T follicular helper cell (primary cell): ENCODE data around the gene TMEM255B.
"Not testable (repeated sequence)": the region's sequence is repeated elsewhere in the genome, so short reads cannot be mapped to it uniquely, and the experiment has no call there.

Experiments
- DNase-seq: peaks from one replicate; pipeline ENCODE4 v3.0.0-alpha.2; 2020; ENCODE audit warnings: low read depth

TMEM255B gene

DNA sequence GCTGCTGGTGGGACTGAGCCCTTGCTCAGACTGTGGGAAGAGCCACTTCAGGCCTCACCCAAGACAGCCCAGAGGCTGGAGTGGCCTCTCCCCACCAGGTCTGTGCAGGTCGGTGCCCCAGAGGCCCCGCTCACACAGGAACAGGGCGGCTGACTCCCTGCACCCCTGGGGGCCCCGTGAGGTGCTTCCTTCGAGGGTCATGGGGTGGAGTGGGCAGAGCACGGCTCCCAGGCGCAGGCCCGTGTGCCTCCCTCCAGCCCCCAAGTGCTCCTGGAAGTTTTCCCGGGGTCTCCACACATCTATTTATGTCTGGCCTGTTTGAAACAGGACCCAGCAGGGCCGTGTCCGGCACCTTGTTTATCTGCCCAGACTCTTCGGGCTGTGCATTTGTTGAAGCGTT is 9.5 kb upstream of the TMEM255B start:
- no peak for DNase-seq

DNA sequence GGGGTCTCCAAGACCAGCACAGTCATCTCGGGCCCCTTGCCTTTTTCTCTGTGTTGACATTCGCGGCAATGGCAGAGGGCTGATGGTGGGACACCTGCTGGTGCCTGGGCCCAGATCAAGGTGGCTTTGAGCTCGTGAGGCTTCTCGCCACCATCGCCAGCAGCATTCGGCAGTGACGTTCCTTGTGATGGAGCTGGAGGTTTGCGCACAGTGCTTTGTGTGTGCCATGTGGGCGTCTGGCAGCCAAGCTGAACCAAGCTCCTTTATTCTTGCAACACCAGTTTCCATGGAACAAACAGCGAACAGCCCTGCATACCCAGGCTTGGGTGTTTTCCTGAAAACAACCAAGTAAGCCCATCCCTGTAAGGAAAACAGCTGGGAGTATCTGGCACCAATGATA is 9.1 kb upstream of the TMEM255B start:
- no peak for DNase-seq

DNA sequence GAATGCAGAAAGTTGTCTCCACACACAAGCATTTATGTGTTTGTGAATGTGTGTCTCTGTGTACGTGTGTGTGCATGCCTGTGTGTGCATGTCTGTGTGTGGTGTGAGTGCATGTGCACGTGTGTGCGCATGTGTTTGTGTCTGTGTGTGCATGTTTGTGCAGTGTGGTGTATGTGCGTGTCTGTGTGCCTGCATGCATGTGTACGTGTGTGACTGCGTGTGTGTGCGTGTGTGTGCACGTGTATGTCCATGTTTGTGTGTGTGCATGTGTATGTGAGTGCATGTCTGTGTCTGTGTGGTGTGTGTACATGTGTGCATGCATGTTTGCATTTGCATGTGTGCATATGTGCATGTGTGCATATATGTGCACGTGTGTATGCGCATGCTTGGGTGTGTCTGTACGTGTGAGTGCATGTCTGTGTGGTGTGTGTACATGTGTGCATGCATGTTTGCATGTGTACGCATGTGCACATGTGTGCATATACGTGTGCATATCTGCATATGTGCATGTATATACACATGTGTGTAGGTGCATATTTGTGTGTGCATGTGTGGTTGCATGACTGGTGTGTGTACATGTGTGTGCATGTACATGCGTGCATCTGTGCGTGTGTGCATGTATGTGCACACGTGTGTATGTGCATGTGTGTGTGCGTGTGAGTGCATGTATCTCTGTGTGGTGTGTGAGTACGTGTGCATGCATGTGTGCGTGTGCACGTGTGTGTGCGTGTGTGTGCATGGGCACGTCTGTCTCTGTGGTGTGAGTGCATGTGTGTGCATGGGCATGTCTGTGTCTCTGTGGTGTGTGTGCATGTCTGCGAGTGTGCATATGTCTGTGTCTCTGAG is 8.2 kb upstream of the TMEM255B start:
- DNase-seq: no peak

DNA sequence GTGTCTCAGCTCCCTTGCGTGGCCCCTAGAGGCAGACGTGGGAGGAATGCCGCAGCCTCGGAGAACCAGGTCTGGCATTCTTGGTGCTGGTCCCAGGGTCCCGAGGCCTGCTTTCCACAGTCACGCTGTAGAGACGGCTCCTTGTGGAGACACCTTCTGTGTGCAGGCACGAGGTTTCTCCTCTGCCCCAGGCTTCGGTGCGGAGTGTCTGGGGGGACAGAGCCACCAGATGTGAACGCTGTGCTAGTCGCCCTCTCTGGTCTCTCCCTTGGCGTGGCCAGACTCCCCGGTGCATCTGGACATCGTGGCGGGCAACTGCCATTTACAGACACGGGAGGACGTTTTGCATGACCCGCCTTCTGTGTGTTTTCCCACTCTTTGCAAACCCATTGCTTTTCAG is 7.5 kb upstream of the TMEM255B start:
- no peak for DNase-seq

DNA sequence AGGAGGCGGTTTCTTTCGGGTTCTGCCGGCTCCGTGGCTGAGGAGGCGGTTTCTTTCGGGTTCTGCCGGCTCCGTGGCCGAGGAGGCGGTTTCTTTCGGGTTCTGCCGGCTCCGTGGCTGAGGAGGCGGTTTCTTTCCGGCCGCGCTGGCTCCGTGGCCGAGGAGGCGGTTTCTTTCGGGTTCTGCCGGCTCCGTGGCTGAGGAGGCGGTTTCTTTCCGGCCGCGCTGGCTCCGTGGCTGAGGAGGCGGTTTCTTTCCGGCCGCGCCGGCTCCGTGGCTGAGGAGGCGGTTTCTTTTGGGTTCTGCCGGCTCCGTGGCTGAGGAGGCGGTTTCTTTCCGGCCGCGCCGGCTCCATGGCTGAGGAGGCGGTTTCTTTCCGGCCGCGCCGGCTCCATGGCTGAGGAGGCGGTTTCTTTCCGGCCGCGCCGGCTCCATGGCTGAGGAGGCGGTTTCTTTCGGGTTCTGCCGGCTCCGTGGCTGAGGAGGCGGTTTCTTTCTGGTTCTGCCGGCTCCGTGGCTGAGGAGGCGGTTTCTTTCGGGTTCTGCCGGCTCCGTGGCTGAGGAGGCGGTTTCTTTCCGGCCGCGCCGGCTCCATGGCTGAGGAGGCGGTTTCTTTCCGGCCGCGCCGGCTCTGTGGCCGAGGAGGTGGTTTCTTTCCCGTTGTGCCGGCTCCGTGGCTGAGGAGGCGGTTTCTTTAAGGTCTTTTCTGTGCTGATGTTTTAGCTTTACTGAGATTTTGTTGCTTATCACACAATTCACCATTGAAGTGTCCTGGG is 6.6 kb upstream of the TMEM255B start:
- not testable (repeated sequence) for DNase-seq

DNA sequence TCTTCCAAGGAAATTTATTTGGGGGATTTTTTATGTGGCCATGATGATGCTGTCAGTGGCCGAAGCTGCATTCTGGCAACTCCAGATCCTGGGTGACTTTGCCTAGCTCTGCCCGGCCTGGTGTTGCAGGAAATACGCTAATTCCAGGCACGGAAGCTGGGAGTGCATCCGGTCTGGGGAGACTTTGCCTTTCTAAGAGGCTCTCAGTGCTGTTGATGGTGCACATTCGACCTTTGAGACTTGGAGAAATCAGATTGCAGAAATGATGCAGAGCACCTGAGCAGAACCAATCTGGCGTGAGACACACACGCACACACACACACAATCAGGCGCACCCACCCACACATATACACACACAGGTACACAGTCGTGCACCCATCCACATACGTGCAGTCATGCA is 5.9 kb upstream of the TMEM255B start:
- DNase-seq: no peak

DNA sequence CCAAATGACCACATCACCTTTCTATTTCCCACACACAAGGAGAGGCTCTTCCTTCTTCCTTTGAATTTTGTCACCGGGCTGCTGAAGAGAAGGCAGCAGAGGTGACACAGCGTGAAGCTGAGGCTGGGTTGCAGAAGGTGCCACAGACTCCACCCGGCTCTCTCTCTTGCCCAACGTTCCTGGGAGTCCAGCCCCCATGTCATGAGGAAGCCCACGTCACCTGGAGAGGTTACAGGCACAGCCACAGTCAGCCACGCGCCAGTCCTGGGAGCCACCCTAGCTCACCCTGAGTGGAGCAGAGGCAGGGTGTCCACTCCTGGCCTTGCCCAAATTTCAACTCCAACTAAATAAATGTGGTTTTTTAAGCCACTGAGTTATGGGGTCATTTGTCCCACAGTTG is 4.8 kb upstream of the TMEM255B start:
- no peak for DNase-seq

DNA sequence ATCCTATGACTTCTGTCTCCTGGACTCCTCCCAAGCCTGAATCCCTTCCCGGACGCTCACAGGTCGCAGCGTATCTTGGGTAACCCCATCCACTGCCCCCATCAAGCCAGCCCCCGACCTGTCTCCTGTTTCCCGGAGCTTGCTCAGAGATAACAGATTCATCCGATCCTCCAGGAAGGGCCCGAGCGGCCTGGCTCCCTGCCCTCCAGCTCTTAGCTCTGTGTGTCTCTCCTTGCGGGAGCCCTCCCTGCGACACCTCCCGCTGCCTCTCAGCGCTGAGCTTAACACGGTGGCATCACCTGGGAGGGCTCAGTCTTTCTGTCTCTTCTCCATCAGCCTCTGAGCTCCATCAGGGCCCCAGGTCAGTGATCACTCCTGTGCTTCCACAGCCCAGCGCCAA is 4.3 kb upstream of the TMEM255B start:
- no peak for DNase-seq

DNA sequence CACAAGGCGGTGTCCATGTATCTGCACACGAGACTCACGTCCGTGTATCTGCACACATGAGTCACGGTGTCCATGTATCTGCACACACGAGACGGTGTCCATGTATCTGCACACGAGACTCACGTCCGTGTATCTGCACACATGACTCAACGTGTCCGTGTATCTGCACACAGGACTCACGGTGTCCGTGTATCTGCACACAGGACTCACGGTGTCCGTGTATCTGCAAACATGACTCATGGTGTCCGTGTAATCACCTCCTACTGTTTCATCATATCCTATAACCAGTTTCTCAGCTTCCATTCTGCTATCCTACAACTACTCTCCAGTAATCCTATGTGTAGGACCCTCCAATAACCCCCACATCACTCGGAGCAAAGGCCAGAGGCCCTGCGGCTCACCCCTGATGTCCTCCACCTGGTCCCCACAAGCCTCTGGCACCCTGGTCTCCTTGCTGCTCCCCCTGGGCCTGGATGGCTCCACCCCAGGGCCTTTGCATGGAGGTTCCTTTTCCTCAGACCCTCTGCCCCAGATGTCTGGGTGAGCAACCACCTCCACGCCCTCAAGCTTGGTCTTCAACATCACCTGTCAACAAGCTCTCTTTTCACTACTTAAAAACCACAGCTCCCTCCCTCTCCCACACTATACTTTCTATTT is 2.5 kb upstream of the TMEM255B start:
- no peak for DNase-seq

DNA sequence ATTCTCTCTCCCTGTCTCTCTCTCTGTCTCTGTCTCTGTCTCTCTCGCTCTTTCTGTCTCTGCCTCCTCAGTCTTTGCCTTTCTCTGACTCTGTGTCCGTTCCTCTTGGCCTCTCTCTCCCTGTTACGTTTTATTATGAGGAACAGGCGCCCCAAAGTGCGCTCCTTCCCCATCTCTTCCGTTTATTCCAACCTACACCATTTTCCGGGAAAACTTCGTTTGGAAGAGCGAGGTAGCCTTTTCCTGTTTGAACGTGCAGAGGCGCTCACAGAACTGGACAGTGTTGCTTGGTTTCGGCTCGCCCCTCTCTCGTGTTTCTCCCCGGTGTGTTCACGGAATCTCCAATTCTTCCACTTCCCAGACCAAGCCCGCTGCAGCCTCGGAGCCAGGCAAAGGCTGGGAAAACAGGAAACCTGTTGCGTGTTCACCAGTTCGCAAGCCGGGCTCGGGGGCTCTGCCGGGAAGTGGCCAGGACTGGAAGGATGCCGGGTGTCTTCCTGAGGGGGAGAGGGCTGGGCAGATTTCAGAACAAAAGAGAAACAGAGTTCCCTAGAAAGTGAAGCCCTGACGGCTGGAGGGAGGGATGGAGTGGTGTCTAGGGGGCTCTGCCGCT is 605 bp downstream of the TMEM255B start:
- no peak for DNase-seq

DNA sequence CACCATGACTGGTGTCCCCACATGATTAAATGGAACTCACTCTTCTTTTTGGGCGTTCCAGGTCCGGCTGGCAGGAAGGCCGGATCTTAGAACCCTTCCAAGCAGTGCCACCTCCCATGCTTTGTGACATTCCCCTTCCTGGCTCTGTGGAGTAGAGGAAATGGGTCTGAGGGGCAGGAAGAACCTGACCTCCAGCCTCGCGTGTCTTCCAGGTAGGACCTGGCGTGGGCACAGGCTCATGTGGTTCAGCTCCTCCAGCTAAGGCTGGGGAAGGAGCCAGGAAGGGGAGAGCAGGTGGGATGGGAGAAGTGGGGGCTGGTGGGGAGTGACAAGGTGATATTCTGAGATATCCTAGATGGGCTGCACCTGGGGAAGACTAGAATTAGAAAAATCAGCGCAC is 2.1 kb downstream of the TMEM255B start:
- DNase-seq: no peak

DNA sequence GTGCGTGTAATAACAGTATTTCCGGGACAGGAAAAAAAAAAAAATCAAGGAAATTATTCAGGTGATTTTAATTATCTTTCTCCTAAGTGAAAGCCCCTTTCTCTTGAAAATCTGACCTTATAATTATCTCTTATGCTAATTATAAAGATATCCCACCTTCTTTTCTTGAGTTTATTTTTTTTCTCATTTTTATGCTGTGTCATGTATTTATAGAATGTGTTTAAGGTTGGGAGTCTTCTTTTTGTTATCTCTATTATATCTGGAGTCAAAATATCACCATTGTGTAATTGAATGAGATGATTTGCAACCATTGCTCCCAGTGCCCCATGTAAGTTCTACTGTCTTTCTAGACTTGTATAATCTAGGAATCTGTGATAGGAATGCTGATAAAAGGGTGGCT is 3.0 kb downstream of the TMEM255B start:
- no peak for DNase-seq

DNA sequence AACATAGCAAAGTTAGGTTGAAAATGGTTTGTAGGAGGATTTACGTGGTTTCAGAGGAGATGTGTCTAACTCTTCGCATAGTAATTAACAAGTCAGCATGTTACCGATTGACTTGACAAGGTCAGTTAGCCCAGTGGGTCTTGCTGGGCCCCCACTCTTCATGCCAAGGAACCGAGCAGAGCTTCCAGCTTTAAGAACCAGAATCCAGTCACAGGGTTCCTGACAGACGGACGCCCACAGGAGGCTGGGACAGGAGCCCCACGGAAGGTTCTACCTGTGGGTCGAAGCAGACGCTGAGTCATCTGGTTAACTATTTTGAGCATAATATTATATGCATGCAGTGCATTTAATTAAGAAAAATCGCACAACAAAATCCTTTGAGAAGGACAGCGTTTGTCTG is 3.5 kb downstream of the TMEM255B start:
- no peak for DNase-seq

DNA sequence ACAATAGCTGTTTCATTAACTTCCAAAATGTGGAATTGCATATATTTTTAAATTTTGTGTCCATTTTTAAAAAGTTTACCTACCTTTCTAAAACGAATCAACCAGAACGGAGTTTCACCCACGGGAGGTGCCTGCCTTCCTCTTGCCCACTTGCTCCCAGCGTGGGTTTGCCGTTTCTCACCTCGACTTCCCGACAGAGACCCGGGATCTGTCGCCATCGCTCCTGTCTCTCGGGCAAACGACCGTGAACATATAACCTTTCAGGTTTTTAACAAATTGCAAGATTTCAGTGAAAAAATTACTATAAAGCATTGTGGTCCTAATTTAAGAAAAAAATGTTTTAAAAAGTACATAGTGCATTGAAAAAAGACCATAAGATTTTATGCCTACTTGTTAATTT is 4.2 kb downstream of the TMEM255B start:
- no peak for DNase-seq

DNA sequence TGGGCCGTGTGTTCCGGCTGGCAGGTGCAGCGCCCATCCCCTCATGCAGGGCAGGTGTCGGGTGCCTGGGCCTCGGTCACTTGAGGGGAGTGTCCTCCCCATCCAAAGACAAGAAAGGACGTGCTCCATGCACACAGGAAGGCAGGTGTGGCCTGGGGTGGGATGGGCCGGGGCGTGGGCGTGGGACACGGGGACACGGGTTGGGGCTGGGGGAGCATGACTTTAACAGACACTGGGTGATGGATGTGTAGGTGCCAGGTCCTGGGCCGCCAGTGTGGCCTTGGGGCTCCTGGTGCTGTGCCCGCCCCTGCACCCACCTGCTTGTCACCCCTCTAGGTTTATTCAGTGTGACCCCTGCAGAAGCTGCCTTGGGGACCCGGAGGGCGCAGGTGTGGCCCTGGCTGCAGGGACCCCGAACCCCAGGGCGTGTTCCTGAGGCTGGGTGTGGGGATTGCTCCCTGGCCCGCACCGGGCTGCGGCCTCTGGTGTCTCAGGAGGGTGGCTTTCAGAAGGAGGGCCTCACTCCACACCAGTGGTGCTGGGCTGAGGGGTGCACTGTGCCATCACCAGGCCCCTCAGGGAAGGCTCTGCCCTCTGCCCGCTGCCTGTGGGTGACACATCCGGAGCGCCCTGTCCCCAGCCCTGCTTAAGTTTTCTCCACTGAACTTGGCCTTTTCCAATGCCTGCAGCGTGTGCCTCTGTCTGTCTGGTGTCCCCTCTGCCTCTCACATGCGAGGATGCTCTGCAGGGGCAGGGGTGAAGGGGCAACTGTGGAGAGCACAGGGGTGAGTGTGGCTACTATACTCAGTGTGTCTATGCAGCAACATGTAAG is 5.2 kb downstream of the TMEM255B start:
- DNase-seq: no peak

DNA sequence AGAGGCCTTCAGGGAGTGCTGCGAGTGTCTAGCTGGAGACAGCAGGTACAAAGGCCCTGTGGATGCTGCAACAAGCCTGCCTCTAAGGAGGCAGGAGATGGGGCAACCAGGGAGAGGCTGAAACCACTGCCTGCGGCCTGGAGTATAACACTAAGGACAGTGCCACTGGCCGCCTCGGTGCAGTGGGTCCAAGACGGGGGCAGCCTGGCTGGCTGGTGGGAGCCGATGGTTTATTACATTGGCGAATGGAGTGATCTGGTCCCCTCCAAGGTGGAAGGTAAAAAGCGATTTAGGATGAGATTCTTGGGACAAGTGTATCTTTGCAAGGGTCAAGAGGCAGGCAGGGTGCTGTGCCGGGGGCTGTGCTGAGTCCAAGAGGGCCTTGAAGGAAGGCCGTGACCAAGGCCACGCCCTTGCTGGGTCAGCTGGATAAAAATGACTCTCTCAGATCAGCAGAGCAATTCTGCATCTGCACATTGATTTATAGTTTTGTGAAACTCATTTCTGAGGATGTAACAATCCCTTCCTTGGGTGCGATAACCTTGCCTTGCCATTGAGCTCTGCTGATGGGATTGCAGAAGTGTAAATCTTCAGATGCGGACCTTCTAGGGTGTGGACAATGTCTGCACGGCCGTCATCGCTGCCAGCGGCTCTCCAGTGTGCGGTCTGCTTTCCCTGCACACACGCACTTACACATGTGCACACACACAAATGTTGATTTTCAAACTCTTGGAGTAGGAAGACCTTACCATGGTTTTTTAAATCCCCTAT is 6.0 kb downstream of the TMEM255B start:
- no peak for DNase-seq

DNA sequence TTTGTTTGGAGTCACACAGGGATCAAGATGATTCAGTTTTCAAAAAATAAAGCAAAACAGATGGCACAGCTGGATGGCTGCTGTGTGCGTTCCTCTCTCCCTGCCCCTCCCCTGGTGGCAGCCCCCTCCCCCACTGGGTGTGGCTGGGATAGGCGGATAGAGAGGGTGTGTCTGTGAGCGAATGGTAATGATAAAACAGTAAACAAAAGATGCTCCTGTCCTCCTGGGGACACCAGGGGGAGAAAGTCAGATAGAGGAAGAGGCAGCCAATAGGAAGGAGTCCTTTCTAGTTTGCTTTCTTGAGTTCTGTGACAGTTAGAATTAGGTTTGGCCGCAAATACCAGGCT is 6.5 kb downstream of the TMEM255B start:
- DNase-seq: no peak

DNA sequence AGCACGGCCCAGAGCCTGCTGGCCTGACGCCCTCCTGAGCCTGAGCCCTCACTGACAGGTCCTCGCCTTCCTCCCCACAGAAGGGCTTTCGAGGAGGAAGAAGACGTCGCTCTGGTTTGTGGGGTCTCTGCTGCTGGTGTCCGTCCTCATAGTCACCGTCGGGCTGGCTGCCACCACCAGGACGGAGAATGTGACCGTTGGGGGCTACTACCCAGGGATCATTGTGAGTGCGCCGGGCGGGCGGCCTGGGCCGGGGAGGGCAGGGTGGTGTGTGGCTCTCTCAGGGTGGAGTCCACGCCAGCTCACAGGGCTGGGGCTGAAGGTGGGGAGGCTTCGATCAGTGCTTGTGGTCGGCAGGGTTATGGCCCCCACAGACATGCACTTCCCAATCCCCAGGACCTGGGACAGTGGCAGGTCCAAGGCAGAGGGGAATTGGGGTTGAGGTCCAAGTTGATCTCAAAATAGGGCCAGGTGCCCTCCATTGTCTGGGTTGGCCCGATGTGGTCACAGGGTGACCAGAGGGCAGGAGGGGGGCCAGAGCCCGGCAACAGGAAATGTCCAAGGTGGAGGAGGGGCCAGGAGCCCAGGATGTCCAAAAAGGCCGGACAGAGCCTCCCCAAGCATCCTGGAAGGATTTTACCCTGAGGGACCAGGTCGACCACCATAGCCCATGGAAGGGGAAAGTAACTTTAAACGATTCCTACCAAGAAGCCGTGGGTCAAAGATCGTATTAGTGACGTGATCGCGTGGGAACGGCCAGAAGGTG is 7.2 kb downstream of the TMEM255B start:
- no peak for DNase-seq

DNA sequence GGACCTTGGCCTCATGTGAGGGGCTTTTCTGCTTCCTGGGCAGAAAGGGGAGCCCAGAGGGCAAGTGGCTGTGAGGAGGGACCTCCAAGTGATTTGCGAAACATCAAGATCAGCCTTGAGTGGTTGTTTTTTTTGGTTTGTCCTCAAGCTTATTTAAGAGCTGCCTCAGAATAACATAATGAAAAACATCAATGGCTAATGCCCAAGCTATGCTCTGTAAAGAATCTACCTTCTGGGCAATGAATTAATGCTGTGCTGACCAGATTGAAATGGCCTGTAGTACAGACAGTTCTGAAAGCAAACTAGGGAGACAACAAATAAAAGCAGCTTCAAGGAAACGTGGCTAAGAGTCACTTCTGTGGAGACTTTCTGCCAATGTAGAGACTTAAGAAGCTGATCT is 8.3 kb downstream of the TMEM255B start:
- no peak for DNase-seq
